Stimulated activated CD4-positive, alpha-beta T cell treated with anti-CD3 and anti-CD28 coated beads, Interleukin-1b, Interleukin-23, amount 100 ng/mL, for 4 hours (primary cell): ENCODE results near the gene OTOG.

Source experiments
- DNase-seq, 2 donors: peaks; one replicate each; pipeline ENCODE4 v3.0.0-alpha.2; 2020; ENCODE audit warnings: low read depth in 2 of 2

Gene OTOG

DNA sequence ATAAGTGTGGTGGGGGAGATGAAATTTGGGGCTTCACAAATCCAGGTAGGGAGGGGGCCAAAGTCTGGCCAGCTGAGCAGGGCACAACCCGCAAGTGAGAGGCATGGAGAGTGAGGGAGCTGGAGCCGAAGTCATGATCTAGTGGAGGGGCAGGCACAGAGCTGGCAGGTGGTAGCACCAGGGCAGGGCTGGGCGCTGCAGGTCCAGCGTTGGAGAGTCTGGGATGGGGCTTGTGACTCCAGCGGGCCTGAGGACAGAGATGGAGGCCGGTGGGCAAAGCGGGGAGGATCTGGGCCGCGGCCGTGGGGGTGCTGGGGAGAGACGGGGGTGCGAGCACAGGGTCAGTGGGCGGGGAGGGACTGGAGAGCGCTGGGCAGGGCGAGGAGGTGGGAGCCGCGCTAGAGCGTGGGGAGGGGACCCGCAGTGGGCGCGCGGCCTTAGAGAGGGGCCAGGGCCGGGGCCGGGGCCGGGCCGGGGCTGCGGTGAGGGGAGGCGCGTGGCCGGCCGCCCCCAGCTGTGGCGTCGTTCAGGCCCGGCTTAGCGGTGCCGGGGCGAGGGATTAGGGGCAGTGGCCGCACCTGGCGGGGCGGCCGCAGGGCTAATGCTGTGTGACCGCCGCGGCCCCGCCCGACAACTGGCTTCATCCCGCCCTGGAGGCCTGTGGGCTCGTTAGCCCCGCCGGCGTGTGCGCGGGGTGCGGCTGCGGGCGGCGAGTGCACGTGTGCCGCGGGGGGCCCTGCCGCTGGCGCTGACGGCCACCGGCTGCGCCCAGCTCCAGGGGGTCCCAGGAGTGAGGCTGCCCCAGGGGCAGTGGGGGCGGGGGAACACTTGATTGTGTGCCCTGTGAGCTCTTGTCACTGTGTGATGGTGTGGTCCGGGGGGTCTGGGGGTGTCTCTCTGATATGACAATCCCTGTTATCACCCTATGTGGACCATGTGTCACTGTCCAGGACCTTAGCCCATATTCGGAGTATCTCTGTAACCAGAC, 148.7 kb downstream of the OTOG start:
- DNase-seq = no peak

GRCh38 chr11:17696741-17697140, 149.7 kb downstream of the OTOG start:
- no peak for DNase-seq
